HepG2 (cell line): Measurements from ENCODE around the gene CNTN2. TPM values are rescaled to one million over a fixed set of nuclear protein-coding genes. Genes with fewer than 3 reads are reported as not detected.

Experiments used
- ELK4 ChIP-seq: sonication (generic); formaldehyde crosslinking; IDR thresholded peaks from 2 replicates; pipeline ENCODE4 v1.9.0; 2021; ENCODE audit warnings: missing genetic modification reagents, borderline replicate concordance
- GABPA ChIP-seq, 2 experiments: IDR thresholded peaks; 2 replicates each; pipeline ENCODE4 v1.6.1; 2011 to 2016; ENCODE audit warnings: low read depth in 2 of 2, low read length in 1 of 2, missing biosample characterization in 1 of 2, missing genetic modification characterization in 1 of 2
- HCFC1 ChIP-seq: fragments of 150-350 bp; IDR thresholded peaks from 2 replicates; pipeline ENCODE4 v1.6.1; 2014; ENCODE audit warnings: low read depth, low read length
- ZNF501 ChIP-seq: sonication (generic); formaldehyde crosslinking; IDR thresholded peaks from 2 replicates; pipeline ENCODE4 v1.5.1; 2020; ENCODE audit warnings: mild to moderate bottlenecking, moderate library complexity, missing genetic modification reagents
- ZNF773 ChIP-seq: sonication (generic); formaldehyde crosslinking; IDR thresholded peaks from 2 replicates; pipeline ENCODE4 v1.4.0; 2020; ENCODE audit warnings: missing genetic modification reagents, borderline replicate concordance
- ZSCAN30 ChIP-seq: sonication (generic); formaldehyde crosslinking; IDR thresholded peaks from 2 replicates; pipeline ENCODE4 v1.5.0; 2020; ENCODE audit warnings: mild to moderate bottlenecking, missing genetic modification reagents
- polyA plus RNA-seq, 8 experiments: library from polyadenylated mRNA; depleted of rRNA in 3 of 8; stranded (reverse) in 7 of 8; unstranded in 1 of 8; fragments of >200 nt; fragmentation: Illumina TruSeq in 4 of 8; extraction: Trizol in 4 of 8; gene quantifications; 2 replicates each; pipeline versions ENCODE4 v1.2.1 to v1.2.3, GENCODE V29; 2011 to 2016; ENCODE audit warnings: low read depth in 4 of 8, missing spikeins in 1 of 8, mixed read lengths in 1 of 8; ENCODE audit not compliant: insufficient read depth in 1 of 8
- total RNA-seq, 5 experiments: library from RNA; depleted of rRNA; stranded (reverse); fragments of >200 nt; fragmentation: Illumina TruSeq; extraction: Trizol; gene quantifications; 2 replicates each; pipeline ENCODE4 v1.2.3, GENCODE V29; 2016; ENCODE audit warnings: low read depth in 1 of 5
- TF ChIP-seq, protein P1 (sequence below): IDR thresholded peaks from 2 replicates; pipeline ENCODE4 v1.6.1; 2016; ENCODE audit warnings: low read depth, missing genetic modification reagents, missing compliant biosample characterization
- TF ChIP-seq, protein P2 (sequence below): IDR thresholded peaks from 2 replicates; pipeline ENCODE4 v1.6.1; 2016; ENCODE audit warnings: missing compliant biosample characterization, missing genetic modification reagents, borderline replicate concordance

CNTN2 gene
- total and polyA plus RNA-seq, 2 of the 13 experiments (the other 11 are each of a cell fraction or from before 2014, with no cell fraction given): not detected

- TF ChIP-seq, protein P1, sequence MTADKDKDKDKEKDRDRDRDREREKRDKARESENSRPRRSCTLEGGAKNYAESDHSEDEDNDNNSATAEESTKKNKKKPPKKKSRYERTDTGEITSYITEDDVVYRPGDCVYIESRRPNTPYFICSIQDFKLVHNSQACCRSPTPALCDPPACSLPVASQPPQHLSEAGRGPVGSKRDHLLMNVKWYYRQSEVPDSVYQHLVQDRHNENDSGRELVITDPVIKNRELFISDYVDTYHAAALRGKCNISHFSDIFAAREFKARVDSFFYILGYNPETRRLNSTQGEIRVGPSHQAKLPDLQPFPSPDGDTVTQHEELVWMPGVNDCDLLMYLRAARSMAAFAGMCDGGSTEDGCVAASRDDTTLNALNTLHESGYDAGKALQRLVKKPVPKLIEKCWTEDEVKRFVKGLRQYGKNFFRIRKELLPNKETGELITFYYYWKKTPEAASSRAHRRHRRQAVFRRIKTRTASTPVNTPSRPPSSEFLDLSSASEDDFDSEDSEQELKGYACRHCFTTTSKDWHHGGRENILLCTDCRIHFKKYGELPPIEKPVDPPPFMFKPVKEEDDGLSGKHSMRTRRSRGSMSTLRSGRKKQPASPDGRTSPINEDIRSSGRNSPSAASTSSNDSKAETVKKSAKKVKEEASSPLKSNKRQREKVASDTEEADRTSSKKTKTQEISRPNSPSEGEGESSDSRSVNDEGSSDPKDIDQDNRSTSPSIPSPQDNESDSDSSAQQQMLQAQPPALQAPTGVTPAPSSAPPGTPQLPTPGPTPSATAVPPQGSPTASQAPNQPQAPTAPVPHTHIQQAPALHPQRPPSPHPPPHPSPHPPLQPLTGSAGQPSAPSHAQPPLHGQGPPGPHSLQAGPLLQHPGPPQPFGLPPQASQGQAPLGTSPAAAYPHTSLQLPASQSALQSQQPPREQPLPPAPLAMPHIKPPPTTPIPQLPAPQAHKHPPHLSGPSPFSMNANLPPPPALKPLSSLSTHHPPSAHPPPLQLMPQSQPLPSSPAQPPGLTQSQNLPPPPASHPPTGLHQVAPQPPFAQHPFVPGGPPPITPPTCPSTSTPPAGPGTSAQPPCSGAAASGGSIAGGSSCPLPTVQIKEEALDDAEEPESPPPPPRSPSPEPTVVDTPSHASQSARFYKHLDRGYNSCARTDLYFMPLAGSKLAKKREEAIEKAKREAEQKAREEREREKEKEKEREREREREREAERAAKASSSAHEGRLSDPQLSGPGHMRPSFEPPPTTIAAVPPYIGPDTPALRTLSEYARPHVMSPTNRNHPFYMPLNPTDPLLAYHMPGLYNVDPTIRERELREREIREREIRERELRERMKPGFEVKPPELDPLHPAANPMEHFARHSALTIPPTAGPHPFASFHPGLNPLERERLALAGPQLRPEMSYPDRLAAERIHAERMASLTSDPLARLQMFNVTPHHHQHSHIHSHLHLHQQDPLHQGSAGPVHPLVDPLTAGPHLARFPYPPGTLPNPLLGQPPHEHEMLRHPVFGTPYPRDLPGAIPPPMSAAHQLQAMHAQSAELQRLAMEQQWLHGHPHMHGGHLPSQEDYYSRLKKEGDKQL (CRISPR knock-in tag): no peak
- TF ChIP-seq ZNF773 (CRISPR knock-in tag) (no peak), ELK4 (no peak), ZSCAN30 (CRISPR knock-in tag) (no peak), HCFC1 (no peak), GABPA (IDR thresholded peaks at IDR 0.05; ENCODE audit: low read depth, low read length) (no peak), GABPA (CRISPR knock-in tag; IDR thresholded peaks at IDR 0.05; ENCODE audit: low read depth) (no peak), ZNF501 (CRISPR knock-in tag) (no peak)
- TF ChIP-seq, protein P2, sequence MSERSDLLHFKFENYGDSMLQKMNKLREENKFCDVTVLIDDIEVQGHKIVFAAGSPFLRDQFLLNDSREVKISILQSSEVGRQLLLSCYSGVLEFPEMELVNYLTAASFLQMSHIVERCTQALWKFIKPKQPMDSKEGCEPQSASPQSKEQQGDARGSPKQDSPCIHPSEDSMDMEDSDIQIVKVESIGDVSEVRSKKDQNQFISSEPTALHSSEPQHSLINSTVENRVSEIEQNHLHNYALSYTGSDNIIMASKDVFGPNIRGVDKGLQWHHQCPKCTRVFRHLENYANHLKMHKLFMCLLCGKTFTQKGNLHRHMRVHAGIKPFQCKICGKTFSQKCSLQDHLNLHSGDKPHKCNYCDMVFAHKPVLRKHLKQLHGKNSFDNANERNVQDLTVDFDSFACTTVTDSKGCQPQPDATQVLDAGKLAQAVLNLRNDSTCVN (CRISPR knock-in tag): no peak
Measured at GRCh38 chr1:205017001-205017400, 26.0 kb upstream of the CNTN2 start (continued).
